A673 (cell line): Measurements from ENCODE around the gene PROX1. TPM values are rescaled to one million over a fixed set of nuclear protein-coding genes. Genes with fewer than 3 reads are reported as not detected.

Experiments used
- BruUV-seq: library from RNA; stranded (reverse); fragments of 400-500 nt; replicated peaks from 2 replicates; lab custom pipeline; 2021; lab: Mats Ljungman, UMichigan
- CTCF ChIA-PET: fragments of 300-600 bp; sonication (Branson Sonifier 250); formaldehyde crosslinking; loops from one replicate; lab custom pipeline; 2022; ENCODE audit warnings: antibody characterized with exemption; lab: Charles Lee
- POLR2A ChIA-PET: fragments of 300-600 bp; sonication (Branson Sonifier 250); formaldehyde crosslinking; loops from one replicate; lab custom pipeline; 2022; ENCODE audit warnings: antibody characterized with exemption; ENCODE audit not compliant: low non-redundant PET; lab: Charles Lee
- DNase-seq: peaks from one replicate; pipeline ENCODE4 v3.0.0-alpha.2; 2015; ENCODE audit warnings: low spot score
- H3K27ac ChIP-seq: fragments of 200-600 bp; sonication (generic); 2 replicates; pipeline ENCODE4 v1.5.1; 2016; ENCODE audit warnings: mixed run types, low read depth, mild to moderate bottlenecking, mixed read lengths, antibody characterized with exemption, low read length; ENCODE audit not compliant: poor library complexity, severe bottlenecking
- H3K27me3 ChIP-seq: fragments of 200-600 bp; sonication (generic); replicated peaks from 2 replicates; pipeline ENCODE4 v1.6.1; 2017; ENCODE audit warnings: mixed run types, low read depth, mild to moderate bottlenecking, mixed read lengths, antibody characterized with exemption, low read length; ENCODE audit not compliant: insufficient read depth, poor library complexity
- H3K36me3 ChIP-seq: fragments of 200-600 bp; sonication (generic); 2 replicates; pipeline ENCODE4 v1.6.1; 2016; ENCODE audit warnings: mixed run types, mild to moderate bottlenecking, mixed read lengths, antibody characterized with exemption, low read length; ENCODE audit not compliant: insufficient read depth, poor library complexity, severe bottlenecking
- H3K4me1 ChIP-seq: fragments of 200-600 bp; sonication (generic); 2 replicates; pipeline ENCODE4 v1.6.1; 2017; ENCODE audit warnings: mixed run types, mild to moderate bottlenecking, mixed read lengths, antibody characterized with exemption, low read length; ENCODE audit not compliant: insufficient read depth, poor library complexity, severe bottlenecking
- H3K4me3 ChIP-seq: fragments of 200-600 bp; sonication (generic); 2 replicates; pipeline ENCODE4 v1.5.1; 2016; ENCODE audit warnings: low read depth, mixed run types, mild to moderate bottlenecking, mixed read lengths, low read length; ENCODE audit not compliant: poor library complexity, severe bottlenecking
- H3K9me3 ChIP-seq: fragments of 200-600 bp; sonication (generic); 2 replicates; pipeline ENCODE4 v1.6.1; 2016; ENCODE audit warnings: mixed run types, low read depth, mild to moderate bottlenecking, mixed read lengths, antibody characterized with exemption, low read length; ENCODE audit not compliant: poor library complexity, severe bottlenecking
- EZH2 ChIP-seq: fragments of 200-600 bp; sonication (generic); IDR thresholded peaks from 2 replicates; pipeline ENCODE4 v1.6.1; 2017; ENCODE audit warnings: borderline replicate concordance, low read depth, mild to moderate bottlenecking, mixed read lengths, antibody characterized with exemption, low read length; ENCODE audit not compliant: poor library complexity, severe bottlenecking
- intact Hi-C: fragments of 100-400 bp; cut with micrococcal nuclease; formaldehyde crosslinking; loops from one replicate; pipeline ENCODE4 v1.10.0; 2022; ENCODE audit not compliant: unreplicated experiment
- total RNA-seq: library from RNA; stranded (reverse); gene quantifications from 2 replicates; pipeline ENCODE4 v1.2.3, GENCODE V29; 2021
- TF ChIP-seq, protein P1 (sequence below): fragments of 300-800, 200-600 bp; sonication (generic); conservative IDR thresholded peaks from 2 replicates; pipeline ENCODE4 v1.5.1; 2017; ENCODE audit warnings: low read depth, mild to moderate bottlenecking, antibody characterized with exemption, low read length, moderate library complexity, mixed read lengths

The PROX1 gene
- total RNA-seq, 1 experiment from 2014 or later, result not detected

DNA sequence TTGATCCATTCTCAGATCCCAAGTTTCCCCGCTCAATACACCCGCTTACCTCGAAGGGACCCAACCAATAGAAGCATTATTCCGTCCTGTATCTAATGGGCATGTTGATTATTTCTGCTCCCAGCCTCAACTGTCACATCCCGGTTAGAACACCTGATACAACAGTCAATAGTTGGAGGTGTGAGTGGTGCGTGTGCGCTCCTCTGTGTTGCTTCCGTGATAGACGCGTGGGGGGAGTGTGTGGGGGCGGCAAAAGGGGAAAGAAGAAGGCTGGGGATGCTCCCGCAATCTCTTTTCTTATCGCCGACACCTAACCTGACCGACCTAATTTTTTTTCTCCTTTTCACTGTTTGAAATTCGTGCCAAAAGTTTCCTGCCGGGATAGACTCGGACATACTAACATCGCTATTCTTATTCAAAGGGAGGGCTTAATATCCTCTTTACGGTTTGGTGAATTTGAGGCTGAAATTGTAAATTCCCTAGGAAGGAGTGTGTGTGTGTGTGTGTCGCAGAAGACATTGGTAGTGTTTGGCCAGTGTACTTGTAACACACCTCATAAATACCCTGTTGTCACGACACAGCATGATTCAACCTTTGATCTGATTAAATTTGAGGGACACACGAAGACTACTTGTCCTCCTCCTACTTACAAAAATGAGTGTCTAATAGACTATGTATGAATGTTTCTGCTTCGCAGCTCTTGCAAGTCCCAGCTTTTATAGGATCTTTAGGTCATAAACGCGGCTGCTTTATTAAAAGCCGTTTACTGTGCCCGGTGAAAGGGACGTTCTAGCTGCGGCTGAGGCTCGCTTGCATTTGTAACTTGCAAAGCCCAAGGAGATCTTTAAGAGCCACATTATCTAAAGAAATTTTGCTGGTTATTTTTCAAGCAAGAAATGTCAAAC, 1.5 kb upstream of the PROX1 start:
- ChIA-PET CTCF (no interaction called here), POLR2A (no interaction called here)
- TF ChIP-seq, protein P1, sequence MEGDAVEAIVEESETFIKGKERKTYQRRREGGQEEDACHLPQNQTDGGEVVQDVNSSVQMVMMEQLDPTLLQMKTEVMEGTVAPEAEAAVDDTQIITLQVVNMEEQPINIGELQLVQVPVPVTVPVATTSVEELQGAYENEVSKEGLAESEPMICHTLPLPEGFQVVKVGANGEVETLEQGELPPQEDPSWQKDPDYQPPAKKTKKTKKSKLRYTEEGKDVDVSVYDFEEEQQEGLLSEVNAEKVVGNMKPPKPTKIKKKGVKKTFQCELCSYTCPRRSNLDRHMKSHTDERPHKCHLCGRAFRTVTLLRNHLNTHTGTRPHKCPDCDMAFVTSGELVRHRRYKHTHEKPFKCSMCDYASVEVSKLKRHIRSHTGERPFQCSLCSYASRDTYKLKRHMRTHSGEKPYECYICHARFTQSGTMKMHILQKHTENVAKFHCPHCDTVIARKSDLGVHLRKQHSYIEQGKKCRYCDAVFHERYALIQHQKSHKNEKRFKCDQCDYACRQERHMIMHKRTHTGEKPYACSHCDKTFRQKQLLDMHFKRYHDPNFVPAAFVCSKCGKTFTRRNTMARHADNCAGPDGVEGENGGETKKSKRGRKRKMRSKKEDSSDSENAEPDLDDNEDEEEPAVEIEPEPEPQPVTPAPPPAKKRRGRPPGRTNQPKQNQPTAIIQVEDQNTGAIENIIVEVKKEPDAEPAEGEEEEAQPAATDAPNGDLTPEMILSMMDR, result no peak
- peak; percentile 40 for TF ChIP-seq EZH2
- Histone ChIP-seq H3K27ac (no peak overlapping the region), H3K27me3 (peaks cover 95% of the 10 kb centered on the region), H3K4me3 (no peak overlapping the region), H3K36me3 (no peaks in the 10 kb centered on the region), H3K9me3 (no peaks in the 10 kb centered on the region), H3K4me1 (peaks cover 4% of the 10 kb centered on the region)
- BruUV-seq, result no TSS peak
- intact Hi-C loops, result loop anchor here (10.0 kb wide), 1 partner anchor 611 kb away; no protein-coding TSS in a partner anchor
- no peak for DNase-seq

DNA sequence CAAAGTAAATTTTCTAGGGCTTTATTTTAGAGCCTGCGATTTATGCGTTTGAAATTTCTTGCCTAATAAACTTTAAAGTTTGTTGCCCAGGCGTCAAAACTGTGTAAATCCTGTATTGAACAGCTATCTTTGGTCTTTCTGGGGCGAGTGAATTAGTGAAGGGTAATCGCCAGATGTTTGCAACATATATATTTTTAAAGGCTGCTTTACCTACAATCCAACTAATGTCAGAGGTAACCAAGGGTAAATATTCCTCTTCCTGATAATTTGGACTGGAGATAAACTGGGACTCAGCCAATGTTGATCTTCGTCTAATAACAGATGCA, 885 bp upstream of the PROX1 start:
- Histone ChIP-seq H3K36me3 (no peaks in the 10 kb centered on the region), H3K27me3 (peaks cover 95% of the 10 kb centered on the region), H3K27ac (no peak overlapping the region), H3K4me1 (peaks cover 4% of the 10 kb centered on the region), H3K4me3 (no peak overlapping the region), H3K9me3 (no peaks in the 10 kb centered on the region)
- intact Hi-C loops, result loop anchor here (10.0 kb wide), 1 partner anchor 612 kb away; no protein-coding TSS in a partner anchor
- peak; percentile 21 for TF ChIP-seq EZH2
- TF ChIP-seq, protein P1, result no peak
- ChIA-PET POLR2A (no interaction called here), CTCF (no interaction called here)
- no peak for DNase-seq
- BruUV-seq, result no TSS peak

DNA sequence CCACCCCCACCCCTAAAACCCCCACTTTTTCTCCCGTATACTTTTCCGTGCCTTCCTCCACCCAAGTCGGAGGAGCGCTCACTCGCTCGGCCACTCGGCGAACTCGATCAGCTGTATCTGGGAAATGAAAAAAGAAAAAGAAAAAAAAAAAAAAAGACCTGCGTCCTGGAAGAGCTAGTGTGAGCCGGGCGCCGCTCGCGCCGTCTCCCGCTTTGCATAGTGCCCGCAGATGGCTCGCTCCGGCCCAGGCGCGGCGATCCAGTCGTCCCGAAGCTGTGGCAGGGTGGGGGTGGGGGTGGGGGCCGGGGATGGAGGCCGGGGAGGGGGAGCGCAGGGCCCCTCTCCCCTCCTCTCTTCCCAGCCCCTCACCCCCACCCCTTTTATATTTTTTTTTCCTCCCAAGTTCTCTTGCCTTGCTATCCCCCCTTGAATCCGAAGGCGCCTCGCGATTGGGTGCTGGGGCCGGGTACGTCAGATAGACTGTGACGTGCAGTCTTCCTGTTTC, 299 bp upstream of the PROX1 start:
- Histone ChIP-seq H3K27ac (no peak overlapping the region), H3K4me1 (peaks cover 4% of the 10 kb centered on the region), H3K36me3 (no peaks in the 10 kb centered on the region), H3K27me3 (peaks cover 95% of the 10 kb centered on the region), H3K4me3 (peak overlapping the region; percentile 33), H3K9me3 (no peaks in the 10 kb centered on the region)
- DNase-seq, result no peak
- POLR2A ChIA-PET, result interaction anchor here (0.7 kb wide), 1 partner anchor 9 kb away, joined by 15 read pairs; no protein-coding TSS in a partner anchor
- TF ChIP-seq, protein P1, result no peak
- no peak for TF ChIP-seq EZH2
- no TSS peak for BruUV-seq
- intact Hi-C loops, result loop anchor here (10.0 kb wide), 1 partner anchor 613 kb away; no protein-coding TSS in a partner anchor
- CTCF ChIA-PET, result no interaction called here
